ENCODE data around the gene TMEM33.

The TMEM33 gene

DNA sequence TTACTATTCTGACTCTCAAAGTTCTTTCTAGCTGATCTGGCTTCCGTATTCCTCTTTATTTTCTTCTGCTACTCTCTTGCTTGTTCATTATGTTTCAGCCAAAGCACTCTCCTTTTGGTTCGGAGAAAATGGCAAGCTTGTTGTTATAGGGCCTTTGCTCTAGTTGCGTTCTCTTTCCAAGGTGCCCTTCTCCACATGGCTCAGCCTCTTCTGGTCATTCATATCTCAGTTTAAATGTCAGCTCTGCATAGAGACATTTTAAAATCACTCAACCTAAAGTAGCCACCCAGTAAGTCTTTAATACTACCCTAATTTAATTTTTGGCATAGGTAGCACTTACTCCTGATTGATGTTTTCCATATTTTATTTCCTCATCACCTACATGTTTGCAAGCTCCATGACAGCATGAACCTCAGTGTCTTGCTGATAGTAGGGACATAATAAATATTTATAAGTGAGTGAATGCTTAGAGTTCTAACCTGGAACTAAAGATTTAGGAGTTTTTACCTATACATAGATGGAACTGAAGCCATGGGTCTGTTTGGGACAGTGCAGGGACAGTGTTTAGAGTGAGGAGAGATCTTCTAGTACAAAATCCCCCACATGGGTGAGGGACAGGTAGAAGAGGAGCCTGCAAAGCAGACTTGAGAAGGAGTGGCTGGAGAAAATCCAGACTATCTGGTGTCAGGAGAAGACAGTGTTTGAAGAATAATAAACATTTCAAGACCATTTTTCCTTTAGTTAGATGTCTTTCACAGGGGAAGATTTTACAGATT is 73.0 kb downstream of the TMEM33 start:
- no peak for DNase-seq

Measured in NCI-H345 (cell line).